Measurements from ENCODE around the gene GNPNAT1. TPM values are rescaled to one million over a fixed set of nuclear protein-coding genes. Genes with fewer than 3 reads are reported as not detected.
A peak's percentile ranks its signal among the peaks of the same experiment; 100 is the strongest.
"Not testable (repeated sequence)": the region's sequence is repeated elsewhere in the genome, so short reads cannot be mapped to it uniquely, and the experiment has no call there.

Gene GNPNAT1
- total RNA-seq, 4 donors from 2014 or later: 9.4 to 27.3 (median 15.0) TPM

DNA sequence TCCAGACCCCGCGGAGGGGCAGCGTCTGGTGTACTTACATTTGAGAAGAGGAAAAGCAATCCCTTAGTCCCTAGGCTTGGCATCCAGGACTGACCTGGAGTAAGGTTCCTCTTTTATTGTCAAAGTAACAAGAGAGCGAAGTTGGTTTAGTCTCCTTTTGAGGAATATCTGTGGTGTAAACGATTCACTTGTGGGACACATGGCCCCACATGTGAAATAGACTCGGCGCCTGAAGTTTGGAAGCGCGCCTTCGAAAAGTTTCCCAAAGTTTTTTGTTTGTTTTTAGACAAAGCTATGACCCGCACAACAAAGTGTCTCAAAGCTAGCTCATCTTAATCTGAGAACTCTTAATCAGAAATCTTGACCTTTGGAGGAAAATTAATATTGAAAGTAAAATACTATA, 60.7 kb downstream of the GNPNAT1 start:
- DNase-seq: no peak
- intact Hi-C loops (cut with DNase I): no loop called here
- H3K4me3 ChIP-seq: peak overlapping the region; percentile 75 to 99 (median 94)
- WGBS, 2 donors: 2% methylated on average over 7 to 11 of the region's 11 CpGs
- TF ChIP-seq, protein P1, sequence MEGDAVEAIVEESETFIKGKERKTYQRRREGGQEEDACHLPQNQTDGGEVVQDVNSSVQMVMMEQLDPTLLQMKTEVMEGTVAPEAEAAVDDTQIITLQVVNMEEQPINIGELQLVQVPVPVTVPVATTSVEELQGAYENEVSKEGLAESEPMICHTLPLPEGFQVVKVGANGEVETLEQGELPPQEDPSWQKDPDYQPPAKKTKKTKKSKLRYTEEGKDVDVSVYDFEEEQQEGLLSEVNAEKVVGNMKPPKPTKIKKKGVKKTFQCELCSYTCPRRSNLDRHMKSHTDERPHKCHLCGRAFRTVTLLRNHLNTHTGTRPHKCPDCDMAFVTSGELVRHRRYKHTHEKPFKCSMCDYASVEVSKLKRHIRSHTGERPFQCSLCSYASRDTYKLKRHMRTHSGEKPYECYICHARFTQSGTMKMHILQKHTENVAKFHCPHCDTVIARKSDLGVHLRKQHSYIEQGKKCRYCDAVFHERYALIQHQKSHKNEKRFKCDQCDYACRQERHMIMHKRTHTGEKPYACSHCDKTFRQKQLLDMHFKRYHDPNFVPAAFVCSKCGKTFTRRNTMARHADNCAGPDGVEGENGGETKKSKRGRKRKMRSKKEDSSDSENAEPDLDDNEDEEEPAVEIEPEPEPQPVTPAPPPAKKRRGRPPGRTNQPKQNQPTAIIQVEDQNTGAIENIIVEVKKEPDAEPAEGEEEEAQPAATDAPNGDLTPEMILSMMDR (IDR thresholded peaks at IDR 0.05): no peak
- no peak for TF ChIP-seq POLR2A (IDR thresholded peaks at IDR 0.05)
- no peaks in the 10 kb centered on the region for H3K27me3 ChIP-seq
- no peaks in the 10 kb centered on the region for H3K9me3 ChIP-seq
- H3K36me3 ChIP-seq: peaks cover 0 to 56% (median 0%) of the 10 kb centered on the region in 3 donors
- peaks cover 0 to 31% (median 6%) of the 10 kb centered on the region in 3 donors for H3K4me1 ChIP-seq
- peak overlapping the region; percentile 93 to 96 (median 96) for H3K27ac ChIP-seq

DNA sequence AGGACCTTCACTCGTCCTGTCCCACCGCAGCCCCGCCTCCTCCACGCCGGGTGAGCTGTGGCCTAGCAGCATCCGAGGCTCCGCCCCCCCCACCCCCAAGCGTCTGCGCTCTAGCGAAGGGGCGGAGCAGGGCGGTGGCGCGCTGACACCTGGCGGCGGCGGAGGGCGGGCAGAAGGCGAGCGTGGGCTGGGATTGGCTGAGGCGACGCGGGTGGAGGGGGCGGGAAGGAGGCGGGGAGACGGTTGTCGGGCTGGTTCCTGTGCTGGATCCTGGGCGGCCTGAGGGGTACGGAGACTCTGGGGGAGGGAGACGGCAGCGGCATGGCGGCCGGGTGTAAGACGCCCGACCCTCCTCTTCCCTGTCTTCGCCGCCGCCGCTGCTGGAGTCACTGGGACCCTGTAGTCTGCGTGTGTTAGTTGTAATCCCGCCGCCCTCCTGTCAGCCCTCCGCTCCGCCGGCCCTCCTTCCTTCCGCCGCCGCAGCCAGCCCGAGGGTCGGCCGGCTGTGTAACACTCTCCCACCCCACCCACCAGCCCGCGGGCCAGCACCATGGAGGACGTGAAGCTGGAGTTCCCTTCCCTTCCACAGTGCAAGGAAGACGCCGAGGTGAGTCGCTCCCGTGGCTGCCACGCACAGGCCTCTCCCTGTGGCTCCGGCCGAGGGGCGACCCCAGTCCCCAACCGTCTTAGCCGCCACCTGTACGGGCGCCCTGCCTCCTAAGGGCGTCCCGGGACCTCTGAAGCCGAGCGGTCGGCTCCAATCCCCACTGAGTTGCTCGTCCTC, 61.3 kb downstream of the GNPNAT1 start, which contains the start of gene STYX:
Gene STYX (plus strand): TSS at position 242 of the 784 bp plus-strand sequence. CDS start 309 bp downstream, at position 551.
- Histone ChIP-seq H3K27ac (peak within 1 kb of the TSS; percentile 93 to 96 (median 96)), H3K4me3 (peak within 1 kb of the TSS; percentile 75 to 99 (median 94)), H3K27me3 (no peaks in the 10 kb centered on the region), H3K4me1 (peaks cover 0 to 25% (median 6%) of the 10 kb centered on the region in 3 donors), H3K36me3 (peaks cover 0 to 62% (median 0%) of the 10 kb centered on the region in 3 donors), H3K9me3 (no peaks in the 10 kb centered on the region)
- intact Hi-C loops (cut with DNase I): no loop called here
- WGBS, 2 donors: 0% methylated on average over 25 of the region's 72 CpGs; no CpG with 5 or more reads in 1 of the 2 donors
- peak; percentile 96 for DNase-seq
- TF ChIP-seq, protein P1 (IDR thresholded peaks at IDR 0.05): peak; percentile 30 to 53 (median 46)
- peak in 3 of 4 donors; percentile 63 to 91 (median 87) for TF ChIP-seq POLR2A (IDR thresholded peaks at IDR 0.05)

DNA sequence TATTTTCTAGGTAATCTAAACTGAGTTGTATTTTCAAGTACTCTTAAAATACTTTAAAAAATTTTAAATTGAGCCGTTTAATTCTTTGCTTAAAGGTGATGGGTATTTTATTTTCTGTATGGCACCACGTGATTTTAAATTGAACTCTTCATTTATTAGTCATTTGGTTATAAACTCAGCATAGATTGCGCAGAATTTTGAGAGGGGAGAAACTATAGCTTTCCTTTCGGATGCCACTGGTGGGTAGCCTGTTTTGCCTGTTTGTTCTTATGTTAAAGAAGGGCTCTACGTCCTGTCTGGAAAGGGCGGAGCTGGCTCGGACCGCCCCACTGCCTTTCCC, 61.9 kb downstream of the GNPNAT1 start:
- no peak for DNase-seq
- no peaks in the 10 kb centered on the region for H3K27me3 ChIP-seq
- TF ChIP-seq, protein P1 (IDR thresholded peaks at IDR 0.05): no peak
- no peak for TF ChIP-seq POLR2A (IDR thresholded peaks at IDR 0.05)
- H3K36me3 ChIP-seq: peaks cover 0 to 65% (median 0%) of the 10 kb centered on the region in 3 donors
- peaks cover 0 to 24% (median 6%) of the 10 kb centered on the region in 3 donors for H3K4me1 ChIP-seq
- H3K27ac ChIP-seq: peak overlapping the region; percentile 93 to 96 (median 96)
- intact Hi-C loops (cut with DNase I): no loop called here
- no peaks in the 10 kb centered on the region for H3K9me3 ChIP-seq
- peak overlapping the region; percentile 75 to 99 (median 94) for H3K4me3 ChIP-seq
- WGBS, 2 donors: 1 to 4% methylated on average over 4 of the region's 8 CpGs

DNA sequence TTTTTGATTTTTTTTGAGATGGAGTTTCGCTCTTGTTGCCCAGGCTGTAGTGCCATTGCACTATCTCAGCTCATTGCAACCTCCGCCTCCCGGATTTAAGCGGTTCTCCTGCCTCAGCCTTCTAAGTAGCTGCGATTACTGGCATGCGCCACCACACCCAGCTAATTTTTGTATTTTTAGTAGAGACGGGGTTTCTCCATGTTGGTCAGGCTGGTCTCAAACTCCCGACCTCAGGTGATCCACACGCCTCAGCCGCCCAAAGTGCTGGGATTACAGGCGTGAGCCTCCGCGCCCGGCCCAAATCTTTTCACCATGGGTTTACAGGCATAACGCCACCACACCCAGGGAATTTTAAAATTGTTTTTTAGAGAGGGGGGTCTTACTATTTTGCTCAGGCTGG, 62.4 kb downstream of the GNPNAT1 start:
- 88 to 98% methylated on average over 12 to 15 of the region's 15 CpGs for WGBS, 2 donors

DNA sequence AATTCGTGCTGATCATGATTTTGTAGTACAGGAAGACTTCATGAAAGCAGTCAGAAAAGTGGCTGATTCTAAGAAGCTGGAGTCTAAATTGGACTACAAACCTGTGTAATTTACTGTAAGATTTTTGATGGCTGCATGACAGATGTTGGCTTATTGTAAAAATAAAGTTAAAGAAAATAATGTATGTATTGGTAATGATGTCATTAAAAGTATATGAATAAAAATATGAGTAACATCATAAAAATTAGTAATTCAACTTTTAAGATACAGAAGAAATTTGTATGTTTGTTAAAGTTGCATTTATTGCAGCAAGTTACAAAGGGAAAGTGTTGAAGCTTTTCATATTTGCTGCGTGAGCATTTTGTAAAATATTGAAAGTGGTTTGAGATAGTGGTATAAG, 63.9 kb downstream of the GNPNAT1 start:
- intact Hi-C loops (cut with DNase I); H3K9me3 ChIP-seq; H3K27me3 ChIP-seq; H3K4me3 ChIP-seq; H3K27ac ChIP-seq; DNase-seq: not testable (repeated sequence)
- WGBS, 2 donors: 92 to 98% methylated on average over 2 of the region's 2 CpGs
- H3K4me1 ChIP-seq: peaks cover 0 to 22% (median 6%) of the 10 kb centered on the region in 3 donors
- H3K36me3 ChIP-seq: peaks cover 0 to 67% (median 0%) of the 10 kb centered on the region in 3 donors

More for the DNA sequence above, 62.4 kb downstream of the GNPNAT1 start:
- peaks cover 0 to 65% (median 0%) of the 10 kb centered on the region in 3 donors for H3K36me3 ChIP-seq
- peak overlapping the region in 1 of 4 donors; percentile 95 for H3K4me3 ChIP-seq
- DNase-seq; H3K9me3 ChIP-seq; intact Hi-C loops (cut with DNase I); H3K27me3 ChIP-seq: not testable (repeated sequence)
- peaks cover 0 to 24% (median 6%) of the 10 kb centered on the region in 3 donors for H3K4me1 ChIP-seq
- peak overlapping the region in 2 of 4 donors; percentile 95 to 96 for H3K27ac ChIP-seq

Small RNA genes lying within 50 kb of the gene (small RNA-seq; reads per million reads assigned to genes)
- 0 reads per million in 4 donors for gene AL139317.2

Other genes starting within 250 kb of the GNPNAT1 start
- 1 to 10 TPM; 1.5 to 6.1 (median 4.3) TPM for gene TXNDC16, start 239.1 kb downstream of the GNPNAT1 start, total RNA-seq
- gene GPR137C, start 238.8 kb downstream of the GNPNAT1 start, total RNA-seq: under 1 TPM; 0.21 to 0.95 (median 0.35) TPM
- gene ERO1A, start 96.0 kb downstream of the GNPNAT1 start, total RNA-seq: 1,000 to 10,000 TPM in 1 of 4 donors, 100 to 1,000 TPM in 3; 172 to 1,512 (median 404) TPM
- gene PSMC6, start 84.4 kb downstream of the GNPNAT1 start, total RNA-seq: 100 to 1,000 TPM in 1 of 4 donors, 10 to 100 TPM in 3; 75.5 to 147 (median 82.9) TPM
- gene STYX, start 61.4 kb downstream of the GNPNAT1 start, total RNA-seq: 10 to 100 TPM in 3 of 4 donors, 1 to 10 TPM in 1; 9.7 to 19.7 (median 15.6) TPM
- gene FERMT2, start 159.4 kb upstream of the GNPNAT1 start, total RNA-seq: 10 to 100 TPM in 2 of 4 donors, 1 to 10 TPM in 2; 1.7 to 72.1 (median 14.4) TPM